Spinal cord (tissue), 10 donors: ENCODE measurements around the gene TTC9. TPM values are rescaled to one million over a fixed set of nuclear protein-coding genes. Genes with fewer than 3 reads are reported as not detected.

Experiments used
- DNase-seq, 6 donors: peaks; one replicate each; pipeline versions ENCODE4 v3.0.0 to v3.0.0-alpha.2; 2013 to 2015; ENCODE audit warnings: low spot score in 6 of 6, low read depth in 4 of 6
- H3K27ac ChIP-seq: one replicate; pipeline ENCODE4 v1.5.1; 2013; ENCODE audit warnings: low read depth, low read length, control low read depth
- H3K27me3 ChIP-seq: one replicate; pipeline ENCODE4 v1.6.1; 2013; ENCODE audit warnings: low read length; ENCODE audit not compliant: control insufficient read depth, insufficient read depth
- H3K36me3 ChIP-seq: one replicate; pipeline ENCODE4 v1.6.1; 2013; ENCODE audit warnings: low read length; ENCODE audit not compliant: control insufficient read depth, insufficient read depth
- H3K4me1 ChIP-seq: one replicate; pipeline ENCODE4 v1.6.1; 2013; ENCODE audit warnings: low read length; ENCODE audit not compliant: control insufficient read depth, insufficient read depth
- H3K4me3 ChIP-seq: one replicate; pipeline ENCODE4 v1.5.1; 2013; ENCODE audit warnings: low read depth, low read length, control low read depth
- H3K9me3 ChIP-seq: one replicate; pipeline ENCODE4 v1.6.1; 2013; ENCODE audit warnings: low read length; ENCODE audit not compliant: control insufficient read depth, insufficient read depth
- WGBS: methylation state at CpG from one replicate; pipeline ENCODE4 v1.1.5; 2013; ENCODE audit warnings: missing lambda C conversion rate; ENCODE audit not compliant: insufficient coverage; 5-methylcytosine and 5-hydroxymethylcytosine counted together
- polyA plus RNA-seq, 2 donors: library from polyadenylated mRNA; unstranded; fragments of 120-200 nt; gene quantifications; one replicate each; pipeline ENCODE4 v1.2.1, GENCODE V29; 2013; ENCODE audit not compliant: insufficient read length in 2 of 2
- total RNA-seq, 2 donors: library from RNA; depleted of rRNA in 1 of 2; stranded (reverse); fragments of 120-200 nt in 1 of 2; fragments of >200 nt in 1 of 2; gene quantifications; one replicate each; pipeline versions ENCODE4 v1.2.3 to v1.2.4, GENCODE V29; 2013 to 2014
- donor health status: healthy.

TTC9 gene
- total and polyA plus RNA-seq, 4 donors, result 10.0 to 41.1 (median 25.1) TPM

DNA sequence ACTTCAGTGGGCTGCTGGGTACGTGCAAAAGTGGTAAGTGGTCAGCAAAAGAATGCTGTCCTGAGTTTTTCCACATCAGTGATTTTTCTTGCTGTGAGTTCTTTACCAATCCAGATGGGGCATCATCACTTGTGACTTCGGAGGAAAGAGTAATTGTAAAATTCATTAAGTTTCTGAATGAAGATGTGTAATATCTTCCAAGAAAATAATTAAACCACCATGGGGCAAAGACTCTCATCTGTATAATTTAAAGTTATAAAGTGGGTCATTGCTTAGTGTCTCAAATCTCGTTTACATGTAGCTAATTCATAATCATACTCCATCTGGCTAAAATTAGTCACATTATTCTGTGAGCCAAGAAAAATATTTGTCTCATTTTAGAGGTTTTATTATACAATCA, 30.5 kb upstream of the TTC9 start:
- H3K9me3 ChIP-seq, result no peaks in the 10 kb centered on the region
- H3K4me3 ChIP-seq, result no peak overlapping the region
- WGBS, result 60% methylated on average over 1 of the region's 3 CpGs
- H3K27ac ChIP-seq, result no peak overlapping the region
- H3K27me3 ChIP-seq, result no peaks in the 10 kb centered on the region
- DNase-seq, result peak in 2 of 6 donors; percentile 5 to 56
- no peaks in the 10 kb centered on the region for H3K4me1 ChIP-seq
- no peaks in the 10 kb centered on the region for H3K36me3 ChIP-seq

- DNase-seq, result no peak
- no peaks in the 10 kb centered on the region for H3K36me3 ChIP-seq
- no peak overlapping the region for H3K4me3 ChIP-seq
- H3K27ac ChIP-seq, result no peak overlapping the region
- H3K4me1 ChIP-seq, result no peaks in the 10 kb centered on the region
- WGBS, result no CpG with 5 or more reads among the region's 3 CpGs
- no peaks in the 10 kb centered on the region for H3K9me3 ChIP-seq
- no peaks in the 10 kb centered on the region for H3K27me3 ChIP-seq
Observed at GRCh38 chr14:70616646-70617045, 25.1 kb upstream of the TTC9 start.

- no peak for DNase-seq
- Histone ChIP-seq H3K4me3 (no peak overlapping the region), H3K27me3 (no peaks in the 10 kb centered on the region), H3K27ac (no peak overlapping the region), H3K36me3 (no peaks in the 10 kb centered on the region), H3K4me1 (no peaks in the 10 kb centered on the region), H3K9me3 (no peaks in the 10 kb centered on the region)
- no CpG with 5 or more reads among the region's 2 CpGs for WGBS
Observed at GRCh38 chr14:70618314-70618713, 23.4 kb upstream of the TTC9 start.

- Histone ChIP-seq H3K27ac (no peak overlapping the region), H3K4me1 (no peaks in the 10 kb centered on the region), H3K36me3 (no peaks in the 10 kb centered on the region), H3K4me3 (no peak overlapping the region), H3K27me3 (no peaks in the 10 kb centered on the region), H3K9me3 (no peaks in the 10 kb centered on the region)
- DNase-seq, result no peak
Observed at GRCh38 chr14:70619708-70620107, 22.0 kb upstream of the TTC9 start.

DNA sequence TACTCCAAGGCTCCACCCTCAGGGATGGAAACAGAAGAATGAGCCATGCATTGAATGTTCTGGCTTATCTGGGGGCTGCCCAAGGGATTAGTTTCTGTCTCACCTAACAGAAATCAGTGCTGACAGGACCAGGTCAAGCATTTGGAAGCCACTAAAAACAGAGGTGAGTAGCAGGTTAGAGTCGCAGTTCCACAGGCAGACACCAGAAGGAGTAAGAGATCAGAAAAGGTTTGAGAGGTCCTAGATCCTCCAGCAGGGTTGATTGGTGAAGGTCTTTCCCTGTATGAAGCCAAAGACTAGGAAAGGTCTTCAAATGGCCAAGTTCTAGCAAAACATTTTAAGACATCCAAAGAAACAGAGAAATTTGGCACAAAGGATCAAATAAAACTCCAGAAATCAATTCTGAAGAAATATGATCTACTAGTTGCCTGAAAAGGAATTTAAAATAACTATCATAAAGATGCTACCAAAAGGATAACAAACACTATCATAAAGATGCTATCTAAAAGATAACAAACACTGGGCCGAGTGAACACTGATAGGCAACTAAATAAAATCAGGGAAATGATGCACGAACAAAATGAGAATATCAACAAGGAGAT, 19.5 kb upstream of the TTC9 start:
- peak in 1 of 6 donors; percentile 22 for DNase-seq
- Histone ChIP-seq H3K27me3 (no peaks in the 10 kb centered on the region), H3K4me1 (no peaks in the 10 kb centered on the region), H3K27ac (no peak overlapping the region), H3K36me3 (no peaks in the 10 kb centered on the region), H3K4me3 (no peak overlapping the region), H3K9me3 (peaks cover 2% of the 10 kb centered on the region)
- 8% methylated on average over 1 of the region's 3 CpGs for WGBS

DNA sequence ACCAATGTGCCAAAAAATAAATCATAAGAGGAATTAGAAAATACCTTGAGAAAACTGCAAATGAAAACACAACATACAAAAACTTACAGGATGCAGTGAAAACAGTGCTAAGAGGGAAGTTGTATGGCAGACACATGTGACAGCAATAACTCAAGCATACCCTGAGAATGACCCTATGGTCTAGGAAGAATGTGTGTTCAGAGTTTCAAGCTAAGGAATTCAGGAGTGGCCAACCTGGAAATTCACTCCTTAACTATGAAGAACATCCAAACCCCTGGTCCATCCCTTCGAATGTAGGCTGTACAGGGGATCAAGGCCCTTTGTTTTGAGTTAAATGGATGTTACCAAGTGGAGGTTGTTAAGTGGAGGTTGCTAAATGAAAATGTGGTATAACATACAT, 16.7 kb upstream of the TTC9 start:
- no peaks in the 10 kb centered on the region for H3K27me3 ChIP-seq
- no peak overlapping the region for H3K4me3 ChIP-seq
- no CpG with 5 or more reads among the region's 1 CpG for WGBS
- no peaks in the 10 kb centered on the region for H3K4me1 ChIP-seq
- no peak overlapping the region for H3K27ac ChIP-seq
- peaks cover 2% of the 10 kb centered on the region for H3K9me3 ChIP-seq
- no peaks in the 10 kb centered on the region for H3K36me3 ChIP-seq
- DNase-seq, result no peak

- Histone ChIP-seq H3K27me3 (no peaks in the 10 kb centered on the region), H3K4me1 (no peaks in the 10 kb centered on the region), H3K27ac (no peak overlapping the region), H3K4me3 (no peak overlapping the region), H3K36me3 (no peaks in the 10 kb centered on the region), H3K9me3 (no peaks in the 10 kb centered on the region)
- no peak for DNase-seq
- WGBS, result 80% methylated on average over 1 of the region's 3 CpGs
Observed at GRCh38 chr14:70631948-70632347, 9.8 kb upstream of the TTC9 start.

DNA sequence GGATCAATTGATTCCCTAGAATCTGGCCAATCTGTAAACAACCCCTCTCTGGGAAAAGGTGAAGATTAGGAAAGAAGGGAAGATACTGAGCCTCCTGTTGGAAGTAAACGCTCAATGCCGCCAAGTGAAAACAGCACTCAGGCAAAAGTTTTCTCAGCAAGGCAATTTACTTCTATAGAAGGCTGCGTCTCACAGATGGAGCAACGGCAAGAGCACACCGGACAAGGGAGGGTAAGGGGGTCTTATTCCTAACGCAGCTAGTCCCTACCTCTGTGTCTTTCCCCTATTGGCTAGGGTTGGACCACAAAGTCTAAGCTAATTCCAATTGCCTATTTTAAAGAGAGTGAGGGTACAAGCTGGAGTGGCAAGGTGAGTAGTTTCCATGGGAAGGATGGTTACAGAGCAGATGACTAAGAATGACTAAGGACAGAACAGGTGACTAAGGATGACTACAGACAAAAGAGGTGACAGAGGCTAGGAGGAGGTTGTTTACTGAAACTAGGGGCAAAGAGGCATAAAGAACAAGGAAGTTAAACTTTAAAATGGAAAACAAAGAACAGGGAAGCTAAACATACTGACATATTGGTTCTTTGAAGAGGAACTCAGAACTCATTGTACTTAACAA, 5.6 kb upstream of the TTC9 start:
- no peak for DNase-seq
- H3K27ac ChIP-seq, result no peak overlapping the region
- peaks cover 4% of the 10 kb centered on the region for H3K27me3 ChIP-seq
- H3K9me3 ChIP-seq, result no peaks in the 10 kb centered on the region
- 93% methylated on average over 5 of the region's 6 CpGs for WGBS
- no peaks in the 10 kb centered on the region for H3K36me3 ChIP-seq
- peaks cover 3% of the 10 kb centered on the region for H3K4me1 ChIP-seq
- H3K4me3 ChIP-seq, result no peak overlapping the region

- Histone ChIP-seq H3K9me3 (no peaks in the 10 kb centered on the region), H3K4me1 (peaks cover 14% of the 10 kb centered on the region), H3K27me3 (peaks cover 6% of the 10 kb centered on the region), H3K27ac (no peak overlapping the region), H3K4me3 (no peak overlapping the region), H3K36me3 (no peaks in the 10 kb centered on the region)
- no CpG with 5 or more reads among the region's 2 CpGs for WGBS
- DNase-seq, result no peak
Observed at GRCh38 chr14:70638416-70638815, 3.3 kb upstream of the TTC9 start.

DNA sequence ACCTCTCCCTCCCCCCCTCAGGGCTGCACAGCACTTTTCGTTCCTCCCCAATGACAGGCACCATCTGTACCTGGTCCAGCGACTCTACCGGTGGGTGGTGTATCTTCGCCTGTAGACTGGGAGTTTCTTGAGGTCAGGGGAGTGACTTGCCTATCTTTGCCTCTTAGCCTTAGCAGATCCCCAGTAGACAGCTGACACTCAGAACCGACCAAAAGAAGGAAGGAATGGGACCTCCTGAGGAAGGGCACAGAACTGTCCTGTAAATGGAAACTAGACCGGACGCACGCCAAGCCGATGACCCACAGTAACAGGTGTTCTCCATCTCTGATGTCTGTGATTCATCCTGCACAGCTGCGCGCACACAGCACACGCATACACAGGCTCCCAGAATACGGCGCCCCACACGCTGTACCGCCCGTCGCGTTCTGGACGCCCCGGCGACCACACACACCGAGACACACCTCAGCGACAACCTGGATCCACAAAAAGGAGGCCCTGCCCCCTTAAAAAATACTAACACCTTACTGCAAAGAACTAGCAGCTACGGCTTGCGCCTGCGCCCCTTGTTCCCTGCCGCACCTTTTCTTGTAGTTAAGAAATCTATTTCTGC, 673 bp upstream of the TTC9 start:
- Histone ChIP-seq H3K4me3 (peak overlapping the region; percentile 41), H3K27me3 (peaks cover 6% of the 10 kb centered on the region), H3K27ac (no peak overlapping the region), H3K4me1 (peaks cover 31% of the 10 kb centered on the region), H3K9me3 (no peaks in the 10 kb centered on the region), H3K36me3 (no peaks in the 10 kb centered on the region)
- WGBS, result 0% methylated on average over 24 of the region's 28 CpGs
- no peak for DNase-seq
